PC-3 (cell line): Measurements from ENCODE around the gene GRM1.

Experiments used
- EZH2phosphoT487 ChIP-seq: fragments of 300-600 bp; sonication (generic); IDR thresholded peaks from 2 replicates; pipeline ENCODE4 v1.6.1; 2018; ENCODE audit warnings: mild to moderate bottlenecking, antibody characterized with exemption, low read length, borderline replicate concordance
- TF ChIP-seq, protein P1 (sequence below): fragments of 300-600 bp; sonication (generic); conservative IDR thresholded peaks from 2 replicates; pipeline ENCODE4 v1.5.1; 2017; ENCODE audit warnings: antibody characterized with exemption, low read depth, mild to moderate bottlenecking, low read length

DNA sequence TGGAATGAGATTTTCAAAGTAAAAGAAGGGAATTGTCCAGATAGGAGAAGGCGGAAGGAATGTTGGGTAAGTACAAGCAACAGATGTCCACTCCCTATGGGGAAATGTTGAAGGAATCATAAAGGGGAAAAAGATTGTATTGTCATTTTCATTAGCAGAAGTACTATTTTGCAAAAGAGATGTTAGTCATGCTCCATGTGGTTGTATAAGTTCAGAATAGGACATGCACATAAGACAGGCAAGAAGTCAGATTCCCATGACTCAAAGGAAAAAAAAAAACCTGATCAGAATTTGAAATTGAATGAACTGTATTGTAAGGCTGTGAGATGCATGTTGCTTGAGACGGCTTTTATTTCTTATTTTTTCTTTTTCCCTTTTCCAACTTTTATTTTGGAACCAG, 36.8 kb downstream of the GRM1 start:
- TF ChIP-seq, protein P1, sequence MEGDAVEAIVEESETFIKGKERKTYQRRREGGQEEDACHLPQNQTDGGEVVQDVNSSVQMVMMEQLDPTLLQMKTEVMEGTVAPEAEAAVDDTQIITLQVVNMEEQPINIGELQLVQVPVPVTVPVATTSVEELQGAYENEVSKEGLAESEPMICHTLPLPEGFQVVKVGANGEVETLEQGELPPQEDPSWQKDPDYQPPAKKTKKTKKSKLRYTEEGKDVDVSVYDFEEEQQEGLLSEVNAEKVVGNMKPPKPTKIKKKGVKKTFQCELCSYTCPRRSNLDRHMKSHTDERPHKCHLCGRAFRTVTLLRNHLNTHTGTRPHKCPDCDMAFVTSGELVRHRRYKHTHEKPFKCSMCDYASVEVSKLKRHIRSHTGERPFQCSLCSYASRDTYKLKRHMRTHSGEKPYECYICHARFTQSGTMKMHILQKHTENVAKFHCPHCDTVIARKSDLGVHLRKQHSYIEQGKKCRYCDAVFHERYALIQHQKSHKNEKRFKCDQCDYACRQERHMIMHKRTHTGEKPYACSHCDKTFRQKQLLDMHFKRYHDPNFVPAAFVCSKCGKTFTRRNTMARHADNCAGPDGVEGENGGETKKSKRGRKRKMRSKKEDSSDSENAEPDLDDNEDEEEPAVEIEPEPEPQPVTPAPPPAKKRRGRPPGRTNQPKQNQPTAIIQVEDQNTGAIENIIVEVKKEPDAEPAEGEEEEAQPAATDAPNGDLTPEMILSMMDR, result no peak
- TF ChIP-seq EZH2phosphoT487, result no peak
